DOHH2 (cell line): ENCODE results near the gene KRTAP10-1.

Source experiments
- H3F3A ChIP-seq: fragments of 200-600 bp; sonication (generic), shearing (Covaris generic); 2 replicates; pipeline ENCODE4 v1.6.0; 2016; ENCODE audit warnings: antibody characterized with exemption, mild to moderate bottlenecking; ENCODE audit not compliant: control insufficient read depth, insufficient read depth
- H3K27ac ChIP-seq: fragments of 200-600 bp; sonication (generic); 2 replicates; pipeline ENCODE4 v1.5.1; 2014; ENCODE audit warnings: low read depth, mild to moderate bottlenecking, low read length, moderate library complexity
- H3K27me3 ChIP-seq: fragments of 200-600 bp; sonication (generic); 2 replicates; pipeline ENCODE4 v1.6.1; 2014; ENCODE audit warnings: mild to moderate bottlenecking, low read length, mixed read lengths; ENCODE audit not compliant: control insufficient read depth
- H3K36me3 ChIP-seq: fragments of 200-600 bp; sonication (generic); 2 replicates; pipeline ENCODE4 v1.6.1; 2014; ENCODE audit warnings: mild to moderate bottlenecking, low read length, moderate library complexity, mixed read lengths; ENCODE audit not compliant: control insufficient read depth
- H3K4me1 ChIP-seq: fragments of 200-600 bp; sonication (generic); 2 replicates; pipeline ENCODE4 v1.6.1; 2014; ENCODE audit warnings: mild to moderate bottlenecking, low read length, mixed read lengths; ENCODE audit not compliant: control insufficient read depth
- H3K4me2 ChIP-seq: fragments of 200-600 bp; sonication (generic); 2 replicates; pipeline ENCODE4 v1.6.0; 2014; ENCODE audit warnings: mild to moderate bottlenecking, low read length, moderate library complexity
- H3K4me3 ChIP-seq: fragments of 200-600 bp; sonication (generic); 2 replicates; pipeline ENCODE4 v1.5.1; 2014; ENCODE audit warnings: mild to moderate bottlenecking, low read length, mixed read lengths
- H3K79me2 ChIP-seq: fragments of 200-600 bp; sonication (generic); 2 replicates; pipeline ENCODE4 v1.6.1; 2014; ENCODE audit warnings: mild to moderate bottlenecking, low read length, mixed read lengths; ENCODE audit not compliant: control insufficient read depth
- H3K9me2 ChIP-seq: fragments of 200-600 bp; sonication (generic); replicated peaks from 2 replicates; pipeline ENCODE4 v1.6.1; 2014; ENCODE audit warnings: mild to moderate bottlenecking, low read length, mixed read lengths; ENCODE audit not compliant: control insufficient read depth
- H3K9me3 ChIP-seq: fragments of 200-600 bp; sonication (generic); 2 replicates; pipeline ENCODE4 v1.6.1; 2014; ENCODE audit warnings: antibody characterized with exemption, low read length, mixed read lengths; ENCODE audit not compliant: control insufficient read depth, insufficient read depth
- H4K20me1 ChIP-seq: fragments of 200-600 bp; sonication (generic); 2 replicates; pipeline ENCODE4 v1.6.0; 2014; ENCODE audit warnings: low read depth, mild to moderate bottlenecking, antibody characterized with exemption, low read length, moderate library complexity; ENCODE audit not compliant: control insufficient read depth, insufficient read depth
- EZH2phosphoT487 ChIP-seq: fragments of 200-600 bp; sonication (generic); IDR thresholded peaks from 2 replicates; pipeline ENCODE4 v1.6.1; 2017; ENCODE audit warnings: borderline replicate concordance, mild to moderate bottlenecking, antibody characterized with exemption, low read length, moderate library complexity, mixed read lengths
- TF ChIP-seq, protein P1 (sequence below): fragments of 200-600 bp; sonication (generic); IDR thresholded peaks from one replicate; pipeline ENCODE4 v1.5.1; 2014; ENCODE audit warnings: antibody characterized with exemption, mild to moderate bottlenecking, low read depth, low read length; ENCODE audit not compliant: poor library complexity, severe bottlenecking

The KRTAP10-1 gene

GRCh38 chr21:44496564-44497550, 43.1 kb downstream of the KRTAP10-1 start:
- Histone ChIP-seq H3K9me2 (no peaks in the 10 kb centered on the region), H3K4me2 (no peak overlapping the region), H3K27me3 (no peaks in the 10 kb centered on the region), H3K36me3 (no peaks in the 10 kb centered on the region), H3K4me3 (no peak overlapping the region), H3K79me2 (no peaks in the 10 kb centered on the region), H4K20me1 (peaks cover 4% of the 10 kb centered on the region; the same call in 1 of the 2 replicates), H3K4me1 (no peaks in the 10 kb centered on the region), H3F3A (no peaks in the 10 kb centered on the region), H3K9me3 (peaks cover 6% of the 10 kb centered on the region), H3K27ac (no peak overlapping the region)
- no peak for TF ChIP-seq EZH2phosphoT487
- TF ChIP-seq, protein P1, sequence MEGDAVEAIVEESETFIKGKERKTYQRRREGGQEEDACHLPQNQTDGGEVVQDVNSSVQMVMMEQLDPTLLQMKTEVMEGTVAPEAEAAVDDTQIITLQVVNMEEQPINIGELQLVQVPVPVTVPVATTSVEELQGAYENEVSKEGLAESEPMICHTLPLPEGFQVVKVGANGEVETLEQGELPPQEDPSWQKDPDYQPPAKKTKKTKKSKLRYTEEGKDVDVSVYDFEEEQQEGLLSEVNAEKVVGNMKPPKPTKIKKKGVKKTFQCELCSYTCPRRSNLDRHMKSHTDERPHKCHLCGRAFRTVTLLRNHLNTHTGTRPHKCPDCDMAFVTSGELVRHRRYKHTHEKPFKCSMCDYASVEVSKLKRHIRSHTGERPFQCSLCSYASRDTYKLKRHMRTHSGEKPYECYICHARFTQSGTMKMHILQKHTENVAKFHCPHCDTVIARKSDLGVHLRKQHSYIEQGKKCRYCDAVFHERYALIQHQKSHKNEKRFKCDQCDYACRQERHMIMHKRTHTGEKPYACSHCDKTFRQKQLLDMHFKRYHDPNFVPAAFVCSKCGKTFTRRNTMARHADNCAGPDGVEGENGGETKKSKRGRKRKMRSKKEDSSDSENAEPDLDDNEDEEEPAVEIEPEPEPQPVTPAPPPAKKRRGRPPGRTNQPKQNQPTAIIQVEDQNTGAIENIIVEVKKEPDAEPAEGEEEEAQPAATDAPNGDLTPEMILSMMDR = no peak

GRCh38 chr21:44495611-44496563, 44.1 kb downstream of the KRTAP10-1 start:
- no peak for TF ChIP-seq EZH2phosphoT487
- TF ChIP-seq, protein P1 = no peak
- Histone ChIP-seq H3K9me2 (no peaks in the 10 kb centered on the region), H3K9me3 (peaks cover 8% of the 10 kb centered on the region), H3K4me1 (no peaks in the 10 kb centered on the region), H4K20me1 (peaks cover 4% of the 10 kb centered on the region; the same call in 1 of the 2 replicates), H3K27me3 (no peaks in the 10 kb centered on the region), H3F3A (no peaks in the 10 kb centered on the region), H3K4me3 (no peak overlapping the region), H3K36me3 (no peaks in the 10 kb centered on the region), H3K27ac (no peak overlapping the region), H3K79me2 (no peaks in the 10 kb centered on the region), H3K4me2 (no peak overlapping the region)

DNA sequence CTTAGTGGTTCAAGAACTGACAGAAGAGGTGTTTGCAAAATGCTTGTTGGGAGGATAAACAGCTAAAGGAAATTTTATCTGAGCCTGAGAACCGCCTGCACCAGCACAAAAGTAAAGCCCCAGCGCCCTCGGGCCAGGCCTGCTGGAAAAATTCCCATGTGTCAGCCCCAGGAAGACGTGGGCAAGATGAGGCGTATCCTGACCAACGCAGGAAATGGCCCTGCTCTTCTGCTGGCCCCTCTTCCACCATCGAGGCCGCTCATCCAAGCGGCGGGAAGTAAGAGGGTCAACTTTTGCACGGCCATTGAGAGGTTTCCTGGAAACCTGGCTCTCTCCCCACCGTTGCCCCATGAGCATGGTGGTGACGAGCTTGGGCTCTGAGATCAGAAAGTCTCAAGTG, 45.0 kb downstream of the KRTAP10-1 start:
- Histone ChIP-seq H3F3A (no peaks in the 10 kb centered on the region), H4K20me1 (peaks cover 4% of the 10 kb centered on the region; the same call in 1 of the 2 replicates), H3K79me2 (no peaks in the 10 kb centered on the region), H3K4me1 (no peaks in the 10 kb centered on the region), H3K36me3 (no peaks in the 10 kb centered on the region), H3K4me3 (no peak overlapping the region), H3K9me2 (no peaks in the 10 kb centered on the region), H3K27me3 (no peaks in the 10 kb centered on the region), H3K9me3 (peaks cover 8% of the 10 kb centered on the region), H3K27ac (no peak overlapping the region), H3K4me2 (no peak overlapping the region)
- TF ChIP-seq EZH2phosphoT487 = no peak
